ENCODE data around the gene OR8G1.

GRCh38 chr11:124238512-124238911, 2.4 kb upstream of the OR8G1 start:
- TF ChIP-seq POLR2A (IDR thresholded peaks at IDR 0.05) (no peak), CTCF (IDR thresholded peaks at IDR 0.05) (no peak)

All from suprapubic skin (tissue), 3 donors.